Ishikawa (cell line): ENCODE measurements around the gene ORAI2.
A peak's percentile ranks its signal among the peaks of the same experiment; 100 is the strongest.

Experiments used
- CEBPB ChIP-seq: IDR thresholded peaks from 2 replicates; pipeline ENCODE4 v1.6.1; 2012
- CREB1 ChIP-seq: IDR thresholded peaks from 2 replicates; pipeline ENCODE4 v1.6.1; 2012; ENCODE audit warnings: low read depth
- EGR1 ChIP-seq: IDR thresholded peaks from 2 replicates; pipeline ENCODE4 v1.6.1; 2012
- EP300 ChIP-seq: IDR thresholded peaks from 2 replicates; pipeline ENCODE4 v1.6.1; 2012; ENCODE audit warnings: borderline replicate concordance
- FOXM1 ChIP-seq: IDR thresholded peaks from 2 replicates; pipeline ENCODE4 v1.6.1; 2012; ENCODE audit warnings: low read depth, borderline replicate concordance
- NFIC ChIP-seq: IDR thresholded peaks from 2 replicates; pipeline ENCODE4 v1.6.1; 2012
- RAD21 ChIP-seq: IDR thresholded peaks from 2 replicates; pipeline ENCODE4 v1.6.1; 2012; ENCODE audit warnings: low read depth
- TAF1 ChIP-seq: IDR thresholded peaks from 2 replicates; pipeline ENCODE4 v1.6.1; 2012; ENCODE audit warnings: low read depth, mild to moderate bottlenecking
- TCF12 ChIP-seq: IDR thresholded peaks from 2 replicates; pipeline ENCODE4 v1.6.1; 2012; ENCODE audit warnings: low read depth
- TEAD4 ChIP-seq: IDR thresholded peaks from 2 replicates; pipeline ENCODE4 v1.6.1; 2012
- YY1 ChIP-seq: IDR thresholded peaks from 2 replicates; pipeline ENCODE4 v1.6.1; 2012; ENCODE audit warnings: low read depth
- ZBTB7A ChIP-seq: IDR thresholded peaks from 2 replicates; pipeline ENCODE4 v1.6.1; 2012; ENCODE audit warnings: low read depth
- TF ChIP-seq, protein P1 (sequence below): IDR thresholded peaks from 2 replicates; pipeline ENCODE4 v1.6.1; 2012
- TF ChIP-seq, protein P2 (sequence below): IDR thresholded peaks from 2 replicates; pipeline ENCODE4 v1.6.1; 2012; ENCODE audit warnings: low read depth, mild to moderate bottlenecking
- TF ChIP-seq, protein P3 (sequence below): IDR thresholded peaks from 2 replicates; pipeline ENCODE4 v1.6.1; 2012

The ORAI2 gene

DNA sequence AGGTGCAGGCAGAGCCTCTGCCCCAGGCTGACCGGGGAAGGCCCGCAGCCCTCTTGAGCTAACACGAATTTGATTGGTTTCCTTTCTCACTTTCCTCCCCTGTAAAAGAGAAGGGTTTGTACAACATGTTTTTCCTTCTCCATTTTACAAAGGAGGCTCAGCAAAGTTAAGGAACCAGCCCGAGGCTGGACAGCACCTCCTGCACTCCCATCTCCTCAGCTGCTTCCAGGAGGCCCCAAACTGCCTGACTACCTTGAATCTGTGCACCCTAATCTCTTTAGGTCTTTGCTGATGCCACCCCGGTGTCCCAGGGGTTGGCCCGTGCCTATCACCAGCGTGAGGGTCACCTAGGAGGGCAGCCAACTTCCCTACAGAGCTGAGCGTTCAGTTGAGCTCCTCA is 27.1 kb downstream of the ORAI2 start:
- TF ChIP-seq EP300 (no peak), YY1 (no peak), CEBPB (no peak), EGR1 (no peak), TEAD4 (no peak), CREB1 (no peak), TCF12 (no peak), ZBTB7A (no peak), RAD21 (no peak), TAF1 (no peak), FOXM1 (no peak), NFIC (no peak)
- TF ChIP-seq, protein P1, sequence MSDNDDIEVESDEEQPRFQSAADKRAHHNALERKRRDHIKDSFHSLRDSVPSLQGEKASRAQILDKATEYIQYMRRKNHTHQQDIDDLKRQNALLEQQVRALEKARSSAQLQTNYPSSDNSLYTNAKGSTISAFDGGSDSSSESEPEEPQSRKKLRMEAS, result no peak
- TF ChIP-seq, protein P2, sequence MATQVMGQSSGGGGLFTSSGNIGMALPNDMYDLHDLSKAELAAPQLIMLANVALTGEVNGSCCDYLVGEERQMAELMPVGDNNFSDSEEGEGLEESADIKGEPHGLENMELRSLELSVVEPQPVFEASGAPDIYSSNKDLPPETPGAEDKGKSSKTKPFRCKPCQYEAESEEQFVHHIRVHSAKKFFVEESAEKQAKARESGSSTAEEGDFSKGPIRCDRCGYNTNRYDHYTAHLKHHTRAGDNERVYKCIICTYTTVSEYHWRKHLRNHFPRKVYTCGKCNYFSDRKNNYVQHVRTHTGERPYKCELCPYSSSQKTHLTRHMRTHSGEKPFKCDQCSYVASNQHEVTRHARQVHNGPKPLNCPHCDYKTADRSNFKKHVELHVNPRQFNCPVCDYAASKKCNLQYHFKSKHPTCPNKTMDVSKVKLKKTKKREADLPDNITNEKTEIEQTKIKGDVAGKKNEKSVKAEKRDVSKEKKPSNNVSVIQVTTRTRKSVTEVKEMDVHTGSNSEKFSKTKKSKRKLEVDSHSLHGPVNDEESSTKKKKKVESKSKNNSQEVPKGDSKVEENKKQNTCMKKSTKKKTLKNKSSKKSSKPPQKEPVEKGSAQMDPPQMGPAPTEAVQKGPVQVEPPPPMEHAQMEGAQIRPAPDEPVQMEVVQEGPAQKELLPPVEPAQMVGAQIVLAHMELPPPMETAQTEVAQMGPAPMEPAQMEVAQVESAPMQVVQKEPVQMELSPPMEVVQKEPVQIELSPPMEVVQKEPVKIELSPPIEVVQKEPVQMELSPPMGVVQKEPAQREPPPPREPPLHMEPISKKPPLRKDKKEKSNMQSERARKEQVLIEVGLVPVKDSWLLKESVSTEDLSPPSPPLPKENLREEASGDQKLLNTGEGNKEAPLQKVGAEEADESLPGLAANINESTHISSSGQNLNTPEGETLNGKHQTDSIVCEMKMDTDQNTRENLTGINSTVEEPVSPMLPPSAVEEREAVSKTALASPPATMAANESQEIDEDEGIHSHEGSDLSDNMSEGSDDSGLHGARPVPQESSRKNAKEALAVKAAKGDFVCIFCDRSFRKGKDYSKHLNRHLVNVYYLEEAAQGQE, result no peak
- TF ChIP-seq, protein P3, sequence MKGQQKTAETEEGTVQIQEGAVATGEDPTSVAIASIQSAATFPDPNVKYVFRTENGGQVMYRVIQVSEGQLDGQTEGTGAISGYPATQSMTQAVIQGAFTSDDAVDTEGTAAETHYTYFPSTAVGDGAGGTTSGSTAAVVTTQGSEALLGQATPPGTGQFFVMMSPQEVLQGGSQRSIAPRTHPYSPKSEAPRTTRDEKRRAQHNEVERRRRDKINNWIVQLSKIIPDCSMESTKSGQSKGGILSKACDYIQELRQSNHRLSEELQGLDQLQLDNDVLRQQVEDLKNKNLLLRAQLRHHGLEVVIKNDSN, result no peak

DNA sequence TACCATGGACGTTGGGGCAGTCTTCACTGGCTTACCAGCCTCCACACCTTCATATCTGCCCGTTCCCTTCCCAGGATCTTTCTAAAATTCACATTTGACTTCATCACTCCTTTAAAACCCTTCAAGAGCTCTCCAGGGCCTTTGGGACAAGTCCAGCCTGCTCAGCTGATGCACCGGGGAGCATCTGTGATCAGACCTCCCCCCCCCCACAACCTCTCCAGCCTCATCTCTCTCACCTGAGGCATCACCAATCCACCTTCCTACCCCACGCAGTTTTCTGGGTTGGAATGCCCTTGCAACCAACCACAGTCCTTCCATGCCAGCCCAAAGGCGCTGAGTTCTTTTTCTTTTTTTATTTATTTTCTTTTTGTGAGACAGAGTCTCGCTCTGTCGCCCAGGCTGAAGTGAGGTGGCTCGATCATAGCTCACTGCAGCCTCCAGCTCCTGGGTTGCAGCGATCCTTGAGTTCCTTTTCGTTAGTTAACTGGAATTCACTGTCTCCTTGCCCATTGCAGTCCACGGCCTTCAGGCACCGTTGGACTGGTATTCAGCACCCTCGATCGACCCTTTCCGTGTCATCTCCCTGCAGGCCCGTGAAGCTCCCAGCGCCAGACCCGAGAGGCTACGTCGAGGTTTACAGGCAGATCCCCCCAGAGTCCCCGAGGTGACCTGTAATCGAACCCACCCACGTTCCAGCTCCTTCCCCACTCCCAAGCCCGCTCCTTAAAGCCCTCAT is 30.6 kb downstream of the ORAI2 start:
- no peak for TF ChIP-seq YY1
- peak; percentile 5; the same call in 1 of the 2 replicates for TF ChIP-seq TEAD4

DNA sequence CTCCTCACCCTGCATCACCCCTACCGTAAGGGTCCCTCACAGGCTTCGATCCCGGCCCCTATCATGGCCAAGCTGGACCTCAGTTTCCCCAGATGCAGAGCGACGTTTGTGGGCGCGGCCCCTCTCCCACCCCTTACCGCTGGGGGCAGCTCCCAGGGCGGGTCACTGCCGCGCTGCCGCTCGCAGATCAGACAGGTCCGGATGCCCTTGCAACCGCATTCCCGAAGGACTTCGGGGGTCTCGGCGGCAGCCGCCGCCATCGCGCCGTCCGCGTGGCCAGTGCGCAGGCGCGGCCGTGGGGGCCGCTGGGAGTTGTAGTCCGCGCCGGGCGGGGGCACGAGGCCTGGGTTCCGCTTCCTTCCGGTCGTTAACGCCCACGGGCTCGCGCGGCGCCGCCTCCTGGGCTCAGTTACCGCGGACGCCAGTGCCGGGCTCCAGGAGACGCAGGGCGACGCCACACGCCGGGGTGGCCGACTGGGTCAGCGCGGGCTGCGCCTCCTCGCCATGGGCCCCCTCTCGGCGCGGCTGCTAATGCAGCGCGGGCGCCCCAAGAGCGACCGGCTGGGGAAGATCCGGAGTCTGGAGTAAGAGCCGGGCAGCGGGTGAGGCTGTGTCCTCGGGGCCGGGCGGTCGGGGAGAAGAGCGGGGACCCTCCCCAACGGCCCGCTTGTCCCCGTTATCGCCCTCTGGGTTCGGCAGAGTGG is 31.4 kb downstream of the ORAI2 start, which contains the start of the genes ALKBH4 and LRWD1:
Gene ALKBH4, minus strand, starts transcription at position 287 of the 704 bp plus-strand sequence. Its CDS starts 27 bp downstream, at position 260.
Gene LRWD1, plus strand, starts transcription at position 408 of the 704 bp plus-strand sequence. Its CDS starts 97 bp downstream, at position 505.
- TF ChIP-seq EGR1 (peak; percentile 93), RAD21 (no peak; the same call in 1 of the 2 replicates), TEAD4 (no peak; the same call in 1 of the 2 replicates), EP300 (no peak), FOXM1 (no peak), YY1 (peak; percentile 90), NFIC (no peak), TAF1 (peak; percentile 53), TCF12 (0 out of 2 replicates have a peak, but pooled peaks have one; percentile 15)
- TF ChIP-seq, protein P3, result peak; percentile 66; the same call in 1 of the 2 replicates
- TF ChIP-seq, protein P1, result peak; percentile 83

DNA sequence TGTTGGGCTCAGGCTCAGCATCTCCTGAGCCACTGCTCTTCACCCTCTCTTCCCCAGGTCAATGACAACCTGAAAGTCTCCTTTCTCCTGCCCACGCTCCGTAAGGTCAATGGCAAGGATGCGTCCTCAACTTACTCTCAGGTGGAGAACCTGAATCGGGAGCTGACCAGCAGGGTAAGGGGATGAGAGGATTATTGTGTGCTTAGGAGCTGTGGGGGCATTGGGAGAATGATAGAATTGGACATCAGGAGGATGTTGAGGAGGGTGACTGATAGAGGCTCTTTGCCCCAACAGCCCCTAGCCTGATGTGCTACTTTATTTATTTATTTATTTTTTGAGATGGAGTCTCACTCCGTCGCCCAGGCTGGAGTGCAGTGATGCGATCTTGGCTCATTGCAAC is 32.7 kb downstream of the ORAI2 start:
- TF ChIP-seq, protein P3, result no peak
- no peak for TF ChIP-seq EP300
- TF ChIP-seq CEBPB, result no peak
- TF ChIP-seq YY1, result no peak

DNA sequence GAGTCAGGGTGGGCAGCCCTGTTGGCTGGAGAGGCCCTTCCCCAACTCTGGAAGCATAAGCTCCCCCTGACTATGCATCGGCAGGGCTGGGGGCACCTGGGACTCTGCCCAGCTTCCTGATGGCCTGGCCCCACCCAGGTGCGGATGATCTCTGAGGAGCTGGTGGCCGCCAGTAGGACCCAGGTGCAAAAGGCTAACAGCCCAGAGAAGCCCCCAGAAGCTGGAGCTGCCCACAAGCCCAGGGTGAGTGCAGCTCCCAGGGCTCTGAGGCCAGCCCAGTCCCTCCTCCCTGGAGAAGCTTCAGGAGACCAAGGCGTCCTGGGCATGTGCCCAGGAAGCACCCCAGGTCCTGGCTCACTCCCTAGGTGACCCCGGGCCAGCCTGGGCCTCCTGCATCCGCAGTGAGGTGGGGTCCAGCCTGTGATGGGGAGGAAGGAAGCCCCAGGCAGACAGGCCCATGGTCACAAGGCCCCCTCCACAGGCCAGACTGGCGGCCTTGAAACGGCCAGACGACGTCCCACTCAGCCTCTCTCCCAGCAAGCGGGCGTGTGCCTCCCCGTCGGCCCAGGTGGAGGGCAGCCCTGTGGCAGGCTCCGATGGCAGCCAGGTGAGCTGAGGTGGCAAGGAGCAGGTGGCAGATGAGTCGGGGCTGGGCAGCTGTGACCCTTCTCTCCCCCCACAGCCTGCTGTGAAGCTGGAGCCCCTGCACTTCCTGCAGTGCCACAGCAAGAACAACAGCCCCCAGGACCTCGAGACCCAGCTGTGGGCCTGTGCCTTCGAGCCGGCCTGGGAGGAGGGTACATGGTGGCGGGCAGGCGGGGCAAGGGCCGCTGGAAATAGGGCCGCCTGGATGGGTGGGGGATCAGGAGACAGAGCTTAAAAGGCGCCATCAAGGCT is 34.5 kb downstream of the ORAI2 start:
- TF ChIP-seq, protein P2, result no peak
- TF ChIP-seq NFIC (no peak), TEAD4 (no peak), RAD21 (no peak)
